Esophagus muscularis mucosa (tissue), 4 donors: ENCODE data around the gene KLHL3.

Experiments used
- EP300 ChIP-seq: sonication (generic); formaldehyde crosslinking; IDR thresholded peaks from one replicate; pipeline ENCODE4 v1.6.1; 2017; ENCODE audit warnings: antibody characterized with exemption
- POLR2A ChIP-seq: fragments of 450-650 bp; IDR thresholded peaks from one replicate; pipeline ENCODE4 v1.6.1; 2017; ENCODE audit warnings: antibody characterized with exemption, moderate library complexity, mild to moderate bottlenecking, low read depth
- POLR2AphosphoS5 ChIP-seq, 2 donors: sonication (generic); formaldehyde crosslinking; IDR thresholded peaks; one replicate each; pipeline ENCODE4 v1.6.1; 2017; ENCODE audit warnings: antibody characterized with exemption in 2 of 2
- TF ChIP-seq, protein P1 (sequence below), 3 experiments: fragments of 200-600 bp in 2 of 3; fragments of 450-650 bp in 1 of 3; sonication (generic) in 2 of 3; IDR thresholded peaks; one replicate each; pipeline ENCODE4 v1.5.1; 2017 to 2019; ENCODE audit warnings: antibody characterized with exemption in 3 of 3, mild to moderate bottlenecking in 2 of 3, moderate library complexity in 1 of 3

- TF ChIP-seq, protein P1, sequence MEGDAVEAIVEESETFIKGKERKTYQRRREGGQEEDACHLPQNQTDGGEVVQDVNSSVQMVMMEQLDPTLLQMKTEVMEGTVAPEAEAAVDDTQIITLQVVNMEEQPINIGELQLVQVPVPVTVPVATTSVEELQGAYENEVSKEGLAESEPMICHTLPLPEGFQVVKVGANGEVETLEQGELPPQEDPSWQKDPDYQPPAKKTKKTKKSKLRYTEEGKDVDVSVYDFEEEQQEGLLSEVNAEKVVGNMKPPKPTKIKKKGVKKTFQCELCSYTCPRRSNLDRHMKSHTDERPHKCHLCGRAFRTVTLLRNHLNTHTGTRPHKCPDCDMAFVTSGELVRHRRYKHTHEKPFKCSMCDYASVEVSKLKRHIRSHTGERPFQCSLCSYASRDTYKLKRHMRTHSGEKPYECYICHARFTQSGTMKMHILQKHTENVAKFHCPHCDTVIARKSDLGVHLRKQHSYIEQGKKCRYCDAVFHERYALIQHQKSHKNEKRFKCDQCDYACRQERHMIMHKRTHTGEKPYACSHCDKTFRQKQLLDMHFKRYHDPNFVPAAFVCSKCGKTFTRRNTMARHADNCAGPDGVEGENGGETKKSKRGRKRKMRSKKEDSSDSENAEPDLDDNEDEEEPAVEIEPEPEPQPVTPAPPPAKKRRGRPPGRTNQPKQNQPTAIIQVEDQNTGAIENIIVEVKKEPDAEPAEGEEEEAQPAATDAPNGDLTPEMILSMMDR (IDR thresholded peaks at IDR 0.05): no peak
- TF ChIP-seq POLR2A (no peak), EP300 (no peak), POLR2AphosphoS5 (IDR thresholded peaks at IDR 0.05) (no peak)
These were observed 3.1 kb upstream of the KLHL3 start for GRCh38 chr5:137738947-137739346.
